NT2/D1 (cell line): ENCODE data around the gene LPA.

Experiments used
- SUZ12 ChIP-seq: IDR thresholded peaks from 2 replicates; pipeline ENCODE4 v1.6.1; 2011; ENCODE audit not compliant: insufficient read length, insufficient read depth; ENCODE audit errors: extremely low read depth
- ZNF274 ChIP-seq: IDR thresholded peaks from 2 replicates; pipeline ENCODE4 v1.6.1; 2011; ENCODE audit warnings: mild to moderate bottlenecking, low read depth, low read length

- TF ChIP-seq ZNF274 (no peak), SUZ12 (no peak)
Observed at GRCh38 chr6:160519133-160519532, 144.9 kb downstream of the LPA start.
